ENCODE data around the gene XXYLT1.
A peak's percentile ranks its signal among the peaks of the same experiment; 100 is the strongest.
"Not testable (repeated sequence)": the region's sequence is repeated elsewhere in the genome, so short reads cannot be mapped to it uniquely, and the experiment has no call there.

XXYLT1 gene

GRCh38 chr3:195270817-195271409 is at the start of gene XXYLT1:
Gene XXYLT1, minus strand, starts transcription at chr3:195271159. Its CDS starts 101 bp downstream, at chr3:195271058.
- peak; percentile 97 for DNase-seq

DNA sequence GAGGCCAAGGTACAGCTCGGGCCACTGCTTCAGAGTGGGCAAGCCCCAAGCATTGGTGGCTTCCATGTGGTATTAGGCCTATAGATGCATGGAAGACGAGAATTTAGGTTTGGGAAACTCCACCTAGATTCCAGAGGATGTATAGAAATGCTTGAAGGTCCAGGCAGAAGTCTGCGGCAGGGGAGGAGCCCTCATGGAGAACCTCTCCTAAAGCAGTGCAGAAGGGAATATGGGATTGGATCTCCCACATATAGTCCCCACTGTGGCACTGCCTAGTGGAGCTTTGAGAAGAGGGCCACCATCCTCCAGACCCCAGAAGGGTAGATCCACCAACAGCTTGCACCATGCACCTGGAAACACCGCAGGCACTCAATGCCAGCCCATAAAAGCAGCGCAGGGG is 48.1 kb upstream of the XXYLT1 start:
- no peak for DNase-seq

DNA sequence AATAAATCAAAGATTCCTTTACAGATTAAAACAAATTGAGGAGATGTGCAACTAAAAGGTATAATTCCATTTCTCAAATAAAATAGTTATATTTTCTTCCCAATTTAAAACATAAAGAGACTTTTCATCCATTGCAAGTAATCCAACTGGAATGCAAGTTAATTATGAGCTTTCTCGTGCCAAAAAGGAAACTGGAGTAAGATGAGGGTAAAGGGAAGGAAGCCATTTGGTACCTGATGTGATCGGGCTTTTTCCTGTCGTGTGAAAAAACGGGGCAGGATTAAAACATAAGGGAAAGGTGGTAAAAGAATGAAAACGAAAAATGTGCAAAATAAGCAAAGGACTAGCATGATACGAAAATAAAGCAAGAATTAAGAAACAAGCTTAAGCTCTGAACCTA is 41.8 kb upstream of the XXYLT1 start:
- no peak for DNase-seq

DNA sequence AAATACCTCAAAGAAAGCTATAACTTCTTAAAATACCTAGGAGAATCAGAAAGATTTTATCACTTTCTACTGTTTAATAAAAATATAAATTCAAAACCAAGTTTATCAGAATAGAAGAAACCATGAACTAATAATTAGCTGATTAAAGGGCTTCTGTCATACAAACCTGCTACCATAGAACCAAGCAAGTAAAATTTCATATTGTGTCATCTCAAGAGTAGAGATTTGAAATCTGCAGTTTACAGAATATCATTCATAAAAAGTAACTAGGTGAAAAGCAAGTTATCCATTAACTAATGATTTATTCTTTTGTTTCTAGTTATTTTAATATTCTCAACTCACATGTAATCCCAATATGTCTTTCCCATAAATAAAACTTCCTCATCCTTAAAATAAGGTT is 36.8 kb upstream of the XXYLT1 start:
- no peak for DNase-seq

- no peak for DNase-seq
These were observed 35.4 kb upstream of the XXYLT1 start for GRCh38 chr3:195306369-195306768.

DNA sequence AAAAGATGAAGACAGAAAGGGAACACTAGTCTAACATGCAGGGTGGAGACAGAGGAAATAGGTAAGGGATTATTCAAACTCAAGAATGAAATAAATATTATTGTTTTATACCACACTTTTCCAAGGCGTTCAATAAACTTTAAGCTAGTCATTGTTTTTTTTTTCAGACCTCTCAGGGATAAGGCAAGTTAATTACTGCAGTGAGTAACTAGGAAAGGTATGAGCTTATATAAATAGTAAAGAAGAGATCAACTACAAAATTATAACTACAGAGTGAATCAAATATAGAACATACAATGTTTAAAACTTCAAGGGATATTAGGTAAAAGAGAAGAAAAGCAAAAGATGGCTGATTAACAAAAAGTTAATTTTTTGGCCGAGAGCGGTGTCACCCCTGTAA is 31.5 kb upstream of the XXYLT1 start:
- DNase-seq = no peak

- no peak for DNase-seq
These were observed 26.5 kb upstream of the XXYLT1 start for GRCh38 chr3:195297446-195297845.

- no peak for DNase-seq
These were observed 25.7 kb upstream of the XXYLT1 start for GRCh38 chr3:195296662-195297061.

- no peak for DNase-seq
These were observed 20.2 kb upstream of the XXYLT1 start for GRCh38 chr3:195291121-195291520.

DNA sequence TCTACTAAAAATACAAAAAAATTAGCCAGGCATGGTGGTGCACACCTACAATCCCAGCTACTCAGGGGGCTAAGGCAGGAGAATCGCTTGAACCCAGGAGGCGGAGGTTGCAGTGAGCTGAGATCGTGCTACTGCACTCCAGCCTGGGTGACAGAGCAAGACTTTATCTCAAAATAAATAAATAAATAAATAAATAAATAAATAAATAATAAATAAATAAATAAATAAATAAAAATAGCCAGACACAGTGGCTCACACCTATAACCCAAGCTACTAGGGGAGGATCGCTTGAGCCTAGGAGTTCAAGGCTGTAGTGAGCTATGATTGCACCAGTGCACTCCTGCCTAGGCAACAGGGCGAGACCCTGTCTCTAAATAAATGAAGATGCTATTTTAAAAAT is 19.7 kb upstream of the XXYLT1 start:
- DNase-seq = not testable (repeated sequence)

GRCh38 chr3:195286115-195286872 is 15.3 kb upstream of the XXYLT1 start:
- no peak for DNase-seq

GRCh38 chr3:195285372-195285771 is 14.4 kb upstream of the XXYLT1 start:
- no peak for DNase-seq

GRCh38 chr3:195284842-195285241 is 13.9 kb upstream of the XXYLT1 start:
- no peak for DNase-seq

DNA sequence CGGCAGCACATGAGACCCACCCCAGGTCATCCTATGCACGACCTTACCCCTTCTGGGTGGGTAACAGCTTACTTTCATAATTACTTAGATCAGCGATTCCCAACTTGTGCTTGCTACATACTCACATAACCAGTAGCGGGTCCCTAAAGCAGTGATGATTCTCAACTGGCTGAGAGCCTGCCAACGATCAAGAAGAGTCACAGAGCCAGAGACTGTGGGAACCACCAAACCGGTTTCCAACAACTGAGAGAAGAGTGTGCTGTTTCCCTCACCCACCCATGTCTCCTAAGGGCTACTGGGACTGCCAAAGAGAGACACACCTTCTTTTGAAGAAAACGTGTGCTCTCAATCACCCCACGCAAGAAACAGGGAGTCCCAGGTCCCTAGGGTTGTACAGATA is 12.0 kb upstream of the XXYLT1 start:
- DNase-seq = no peak

DNA sequence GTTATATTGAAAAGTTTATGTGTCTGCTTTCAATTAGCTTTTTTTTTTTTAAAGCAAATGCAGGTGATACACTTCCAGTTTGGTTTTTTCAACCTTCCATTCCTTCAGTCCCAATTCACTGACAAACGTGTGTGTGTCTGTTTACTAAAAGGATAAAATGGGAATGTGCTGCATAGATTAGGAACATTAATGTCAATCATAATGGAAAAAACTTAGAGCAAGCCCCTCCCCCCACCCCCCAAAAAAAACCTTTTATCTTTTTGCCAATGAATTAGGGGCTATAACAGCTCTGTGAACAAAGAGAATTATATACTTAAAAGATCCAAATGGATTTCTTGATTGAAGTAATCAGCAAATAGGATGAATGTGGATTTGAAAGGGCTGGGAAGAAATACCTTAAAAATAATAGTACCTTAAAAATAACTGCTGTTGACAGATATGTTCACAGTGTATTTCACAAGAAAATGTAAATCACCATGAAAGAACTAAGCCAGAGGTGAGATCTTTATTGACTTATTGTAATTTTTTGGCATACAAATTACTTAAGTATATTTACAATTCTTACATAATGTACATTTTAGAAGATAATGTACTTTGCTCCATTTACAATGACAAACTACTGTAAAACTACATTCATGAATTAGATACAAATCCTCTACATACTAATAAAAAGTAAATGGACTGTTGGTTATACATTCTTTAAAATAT is 3.5 kb upstream of the XXYLT1 start:
- DNase-seq = no peak

- DNase-seq = peak; percentile 93
These were observed 668 bp upstream of the XXYLT1 start for GRCh38 chr3:195271410-195272243.

- peak; percentile 55 for DNase-seq
These were observed 711 bp downstream of the XXYLT1 start for GRCh38 chr3:195270079-195270816.

DNA sequence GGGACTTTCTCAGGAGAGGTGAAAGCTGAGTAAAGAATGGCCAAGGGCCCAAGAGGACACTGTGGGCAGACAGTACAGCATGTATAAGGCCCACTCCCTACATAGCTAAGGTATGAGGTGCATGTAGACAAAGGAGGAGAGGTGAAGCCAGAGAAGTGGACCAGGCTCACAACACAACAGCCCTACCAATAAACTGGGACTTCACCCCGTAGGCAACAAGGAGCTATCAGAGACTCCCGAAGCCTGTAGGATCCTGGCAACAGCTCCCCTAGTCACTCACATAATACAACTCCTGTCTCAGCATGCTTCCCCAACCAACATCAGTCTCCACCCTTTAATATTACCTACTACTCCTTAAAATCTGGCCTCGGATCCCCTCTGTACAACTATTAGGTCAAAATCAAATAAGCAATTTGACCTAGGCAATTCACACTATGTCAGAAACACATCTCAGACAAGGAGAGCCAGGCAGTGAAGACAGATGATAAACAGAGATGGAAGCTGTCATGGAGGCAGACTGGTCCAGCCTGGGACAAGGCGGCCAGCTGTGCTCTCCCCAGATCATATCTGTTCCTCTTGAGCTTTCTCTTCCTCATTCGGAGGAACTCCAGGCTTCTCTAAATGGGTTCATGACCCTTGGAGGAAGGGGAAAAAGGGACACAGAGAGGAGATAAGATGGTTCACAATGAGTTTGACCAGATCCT is 1.4 kb downstream of the XXYLT1 start:
- DNase-seq = no peak

GRCh38 chr3:195268576-195269309 is 2.2 kb downstream of the XXYLT1 start:
- DNase-seq = no peak

DNA sequence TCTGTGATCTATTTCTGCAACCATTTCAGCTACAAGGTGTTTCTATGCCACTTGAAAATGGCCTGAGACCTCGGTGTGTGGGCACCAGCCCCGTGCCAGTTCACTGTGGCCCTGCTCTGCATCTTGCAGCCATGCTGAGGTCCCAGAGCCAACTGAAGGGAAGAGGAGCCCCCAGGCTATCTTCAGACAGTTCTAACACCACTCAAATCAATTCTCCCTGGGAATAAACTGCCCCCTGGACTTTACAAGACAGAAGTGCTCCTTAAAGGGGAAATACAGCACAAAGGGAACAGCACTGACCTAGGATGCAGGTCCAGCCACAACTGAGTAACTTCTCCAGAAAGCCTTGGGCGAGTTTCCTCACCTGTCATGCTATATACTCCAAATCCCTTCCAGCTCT is 3.9 kb downstream of the XXYLT1 start:
- DNase-seq = no peak

DNA sequence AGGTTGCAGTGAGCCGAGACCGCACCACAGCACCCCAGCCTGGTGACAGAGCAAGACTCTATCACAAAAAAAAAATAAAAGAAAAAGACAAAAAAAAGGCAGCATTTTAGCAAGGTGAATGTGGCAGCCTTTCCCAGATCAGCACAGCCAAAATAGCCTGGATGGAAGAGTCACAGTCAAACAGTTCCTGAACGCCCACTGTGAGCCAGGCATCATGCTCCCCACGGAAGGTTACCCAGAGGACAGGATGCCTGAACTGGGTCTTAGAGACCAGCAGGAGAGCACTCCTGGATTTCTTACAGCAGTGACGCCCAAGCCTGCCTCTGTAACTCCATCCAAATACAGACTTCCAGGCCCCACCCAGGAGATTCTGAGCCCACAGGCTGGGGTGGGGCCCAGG is 4.5 kb downstream of the XXYLT1 start:
- no peak for DNase-seq
